ENCODE data around the gene ZNF641.

The ZNF641 gene

DNA sequence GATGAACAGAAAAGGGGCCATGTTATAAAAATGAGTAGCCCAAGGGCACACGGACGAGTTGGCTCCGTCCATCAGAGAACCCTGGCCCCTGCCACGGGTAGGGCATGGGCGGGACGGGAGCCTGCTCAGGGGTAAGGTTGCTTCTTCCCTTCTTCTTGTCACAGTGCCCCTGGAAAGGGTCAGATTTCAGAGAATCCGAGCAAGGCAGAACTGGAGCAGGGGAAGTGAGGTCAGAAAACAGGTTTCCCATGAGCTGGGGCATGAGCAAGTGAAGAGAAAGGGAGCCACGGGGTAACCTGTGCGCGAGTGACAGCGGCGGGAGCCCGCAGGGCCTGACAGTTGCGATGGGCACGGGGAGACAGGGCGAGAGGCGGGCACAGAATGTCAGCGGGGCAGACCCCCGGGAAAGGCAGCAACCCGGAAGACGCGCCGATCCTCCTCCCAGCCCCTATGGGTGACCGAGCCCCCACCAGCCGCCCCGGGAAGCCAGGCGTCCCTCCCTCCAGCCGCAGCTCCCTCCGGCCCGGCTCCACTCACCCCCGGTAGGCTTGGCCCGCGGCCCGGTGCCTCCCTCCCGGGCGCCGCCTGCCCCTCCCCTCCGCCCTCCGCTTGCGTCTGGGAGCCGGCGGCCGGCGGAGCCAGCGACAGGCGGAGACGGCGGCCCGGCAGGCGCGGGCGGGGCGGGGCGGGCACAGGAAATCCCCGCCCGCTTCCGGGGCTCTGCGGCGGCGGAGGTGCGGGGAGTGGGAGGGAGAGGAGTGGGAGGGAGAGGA, at the start of gene ZNF641:
Gene ZNF641, minus strand, starts transcription at position 671 of the 773 bp plus-strand sequence. CDS start 2,829 bp downstream, outside the sequence.
- peak; percentile 46 to 64 for DNase-seq (ENCODE audit: low read depth in 2 of 2)

GRCh38 chr12:48390026-48390425, 39.3 kb upstream of the ZNF641 start:
- DNase-seq (ENCODE audit: low read depth in 2 of 2), result no peak

- DNase-seq (ENCODE audit: low read depth in 2 of 2), result no peak
Measured at GRCh38 chr12:48389409-48389808, 38.7 kb upstream of the ZNF641 start.

GRCh38 chr12:48388938-48389337, 38.2 kb upstream of the ZNF641 start:
- DNase-seq (ENCODE audit: low read depth in 2 of 2), result no peak

DNA sequence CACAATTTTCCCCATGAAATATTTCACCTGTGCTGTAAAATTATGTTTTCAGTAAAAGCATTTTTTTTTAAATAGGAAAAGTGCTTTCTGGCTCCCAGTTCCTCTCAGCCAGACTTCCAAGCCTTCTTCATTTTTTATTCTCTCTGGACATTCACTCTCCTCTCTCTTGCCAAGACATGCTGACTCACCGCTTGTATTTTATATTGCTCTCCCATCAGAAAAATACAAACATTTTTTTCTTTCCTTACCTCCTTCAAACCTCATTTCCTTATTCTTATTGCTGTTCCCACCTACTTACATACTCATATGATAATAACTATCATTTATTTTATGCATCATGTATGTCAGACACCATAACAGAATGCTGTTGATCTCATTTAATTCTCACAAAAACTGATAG, 37.7 kb upstream of the ZNF641 start:
- DNase-seq (ENCODE audit: low read depth in 2 of 2), result no peak

DNA sequence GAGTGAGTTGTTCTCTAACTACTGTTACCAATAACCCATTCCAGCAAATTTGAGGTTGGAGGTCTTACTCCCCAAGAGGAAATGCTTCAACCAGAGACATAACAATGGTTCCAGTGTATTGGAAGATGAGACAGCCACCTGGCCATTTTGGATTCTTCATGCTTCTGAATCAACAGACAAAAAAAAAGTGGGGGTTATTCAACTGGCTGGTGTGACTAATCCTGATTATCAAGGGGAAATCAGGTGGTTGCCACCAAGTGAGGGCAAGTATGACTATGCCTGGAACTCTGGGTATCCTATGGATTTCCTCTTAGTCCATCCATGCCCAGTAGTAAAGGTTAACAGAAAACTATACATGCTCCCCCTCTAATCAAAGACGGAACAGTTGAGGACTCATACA, 29.9 kb upstream of the ZNF641 start:
- DNase-seq (ENCODE audit: low read depth in 2 of 2), result no peak

DNA sequence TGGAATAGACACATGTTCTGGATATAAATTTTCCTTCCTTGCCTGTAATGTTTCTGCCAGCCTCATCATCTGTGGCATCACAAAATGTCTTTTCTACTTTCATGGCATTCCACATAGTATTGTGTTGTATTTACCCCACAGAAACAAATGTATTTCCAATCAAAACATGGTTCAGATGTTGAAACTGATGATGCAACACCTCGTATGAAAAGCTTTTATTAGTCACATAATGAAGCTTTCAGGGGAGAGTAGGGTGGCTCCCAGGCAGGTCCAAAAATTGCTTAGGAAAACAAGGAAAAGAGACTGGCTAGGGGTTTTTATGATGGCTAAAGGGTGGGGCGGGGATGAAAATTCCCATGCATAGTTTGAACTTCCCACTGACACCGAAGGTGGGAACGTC, 29.1 kb upstream of the ZNF641 start:
- DNase-seq (ENCODE audit: low read depth in 2 of 2), result no peak

DNA sequence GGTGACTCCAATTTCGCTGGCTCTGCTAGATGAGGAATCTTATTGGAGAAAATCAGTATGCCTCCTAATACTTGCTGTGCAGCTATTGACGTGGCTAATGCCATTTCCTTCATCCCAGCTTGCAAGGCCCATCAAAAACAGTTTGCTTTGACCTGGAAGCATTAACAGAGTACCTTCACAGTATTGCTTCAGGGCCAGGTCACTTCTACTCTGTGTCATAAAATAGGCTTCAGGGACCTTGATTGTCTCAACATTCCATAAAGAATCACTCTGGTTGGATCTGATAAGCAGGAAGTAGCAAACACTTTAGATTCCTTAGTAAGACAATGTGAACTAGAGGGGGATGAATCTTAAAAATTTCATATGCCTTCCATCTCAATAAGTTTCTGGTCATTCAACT, 26.9 kb upstream of the ZNF641 start:
- DNase-seq (ENCODE audit: low read depth in 2 of 2), result no peak

DNA sequence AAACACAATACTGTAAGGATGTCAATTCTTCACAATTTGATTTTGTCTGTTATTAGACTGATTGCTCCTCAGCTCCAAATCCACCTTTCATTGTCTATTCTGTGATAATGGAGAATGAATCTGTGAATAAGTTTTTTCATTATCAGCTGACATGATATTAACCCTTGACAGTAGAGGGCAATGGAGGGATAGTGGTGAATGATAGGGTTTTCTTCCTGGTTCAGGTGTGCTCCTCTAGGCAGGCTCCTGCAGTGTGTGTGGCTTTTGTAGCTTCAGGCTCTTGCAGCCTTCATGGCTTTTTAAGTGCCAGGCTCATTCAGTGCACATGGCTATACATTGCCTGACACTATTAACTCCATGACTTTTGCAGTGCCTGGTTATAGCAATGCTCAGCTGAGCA, 23.4 kb upstream of the ZNF641 start:
- no peak for DNase-seq (ENCODE audit: low read depth in 2 of 2)

DNA sequence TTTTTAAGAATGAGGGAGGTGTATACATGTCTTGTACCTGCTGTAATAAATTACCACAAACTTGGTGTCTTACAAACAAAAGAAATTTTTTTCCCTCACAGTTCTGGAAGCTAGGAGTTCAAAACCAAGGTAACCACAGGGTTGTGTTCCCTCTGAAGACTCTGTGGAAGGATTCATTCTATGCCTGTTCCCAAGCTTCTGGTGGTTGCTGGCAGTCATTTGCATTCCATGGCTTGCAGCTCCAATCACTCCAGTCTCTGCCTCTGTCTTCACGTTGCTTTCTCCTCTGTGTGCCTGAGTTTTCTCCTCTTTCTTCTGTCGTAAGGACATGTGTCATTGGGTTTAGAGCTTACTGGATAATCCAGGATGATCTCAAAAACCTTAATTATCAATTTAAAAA, 15.4 kb upstream of the ZNF641 start:
- DNase-seq (ENCODE audit: low read depth in 2 of 2), result no peak

GRCh38 chr12:48361664-48362339, 11.1 kb upstream of the ZNF641 start:
- DNase-seq (ENCODE audit: low read depth in 2 of 2), result no peak

GRCh38 chr12:48358937-48359513, 8.3 kb upstream of the ZNF641 start:
- no peak for DNase-seq (ENCODE audit: low read depth in 2 of 2)

DNA sequence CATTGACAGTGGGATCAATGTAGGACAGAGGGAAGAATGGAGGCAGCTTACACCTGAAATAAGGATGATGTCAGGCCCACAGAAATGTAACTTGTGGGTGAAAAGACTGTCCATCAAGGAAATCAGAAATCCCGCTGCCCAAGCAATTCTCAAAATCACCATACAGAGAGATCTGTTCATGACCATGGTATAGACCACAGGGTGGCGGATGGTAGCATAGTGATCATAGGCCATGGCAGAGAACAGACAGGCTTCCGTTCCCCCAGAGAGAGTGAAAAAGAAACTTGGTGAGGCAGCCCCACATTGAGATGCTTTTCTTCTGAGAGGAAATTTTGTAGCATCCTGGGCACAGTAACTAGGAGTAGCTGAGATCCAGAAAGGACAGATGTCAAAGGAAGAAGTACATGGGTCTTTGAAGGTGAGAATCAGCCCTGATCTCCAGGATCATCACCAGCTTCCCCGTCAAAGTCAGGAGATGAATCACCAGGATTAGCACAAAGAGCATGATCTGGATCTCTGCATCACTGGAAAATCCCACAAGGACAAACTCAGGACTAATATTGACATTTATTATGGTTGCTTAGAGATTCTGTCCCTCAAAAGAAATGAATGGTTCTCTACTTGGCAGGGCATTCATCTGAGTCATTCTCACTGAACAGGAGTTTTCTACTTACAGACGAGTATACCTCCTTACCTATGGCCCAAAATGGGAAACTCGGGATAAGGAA, 5.5 kb upstream of the ZNF641 start:
- DNase-seq (ENCODE audit: low read depth in 2 of 2), result no peak

GRCh38 chr12:48352157-48352760, 1.5 kb upstream of the ZNF641 start:
- no peak for DNase-seq (ENCODE audit: low read depth in 2 of 2)

- no peak for DNase-seq (ENCODE audit: low read depth in 2 of 2)
Measured at GRCh38 chr12:48351022-48351708, 446 bp upstream of the ZNF641 start.

DNA sequence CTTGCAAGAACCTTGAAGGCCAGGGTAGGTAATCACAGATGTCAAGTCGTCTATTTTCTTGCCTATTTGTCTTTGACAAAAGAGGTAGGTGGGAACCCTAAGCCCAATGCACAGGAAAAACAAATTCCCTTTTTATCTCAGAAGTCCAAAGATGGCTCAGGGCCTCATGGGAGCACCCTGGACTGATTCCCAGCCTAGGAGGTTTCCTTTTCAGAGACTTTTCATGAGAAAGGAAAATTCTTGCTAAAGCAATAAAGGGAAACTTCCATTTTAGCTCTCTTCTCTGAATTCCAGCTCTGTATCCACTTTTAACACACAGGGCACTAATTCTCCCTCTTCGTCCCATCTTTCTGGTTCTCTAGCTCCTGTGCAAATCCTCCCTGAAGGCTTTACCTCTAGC, 1.2 kb downstream of the ZNF641 start:
- DNase-seq (ENCODE audit: low read depth in 2 of 2), result no peak

DNA sequence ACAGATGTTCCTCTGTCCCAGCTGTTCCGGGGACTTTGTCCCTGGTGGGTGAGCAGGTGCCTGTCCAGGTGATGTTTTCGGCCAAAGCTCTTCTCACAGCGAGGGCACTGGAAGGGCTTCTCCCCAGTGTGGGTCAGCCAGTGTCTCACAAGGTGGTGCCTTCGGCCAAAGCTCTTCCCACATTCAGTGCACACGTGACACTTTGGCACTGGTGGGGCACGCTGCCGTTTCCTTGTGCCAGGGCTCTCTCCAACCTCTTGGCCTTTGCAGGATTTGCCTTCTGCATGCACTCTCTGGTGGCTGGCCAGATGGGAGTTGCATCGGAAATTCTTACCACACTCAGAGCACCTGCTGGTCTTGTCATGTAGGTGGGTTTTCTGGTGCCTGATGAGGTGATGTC, 7.7 kb downstream of the ZNF641 start:
- no peak for DNase-seq (ENCODE audit: low read depth in 2 of 2)

- no peak for DNase-seq (ENCODE audit: low read depth in 2 of 2)
Measured at GRCh38 chr12:48340943-48341342, 9.8 kb downstream of the ZNF641 start.

- no peak for DNase-seq (ENCODE audit: low read depth in 2 of 2)
Measured at GRCh38 chr12:48339442-48340117, 11.1 kb downstream of the ZNF641 start.

GRCh38 chr12:48336564-48336963, 14.2 kb downstream of the ZNF641 start:
- DNase-seq (ENCODE audit: low read depth in 2 of 2), result no peak

- DNase-seq (ENCODE audit: low read depth in 2 of 2), result no peak
Measured at GRCh38 chr12:48336061-48336460, 14.7 kb downstream of the ZNF641 start.
